ENCODE results near the gene TMPRSS11E. TPM values are rescaled to one million over a fixed set of nuclear protein-coding genes. Genes with fewer than 3 reads are reported as not detected.
"Not testable (repeated sequence)": the region's sequence is repeated elsewhere in the genome, so short reads cannot be mapped to it uniquely, and the experiment has no call there.

The TMPRSS11E gene, protein sequence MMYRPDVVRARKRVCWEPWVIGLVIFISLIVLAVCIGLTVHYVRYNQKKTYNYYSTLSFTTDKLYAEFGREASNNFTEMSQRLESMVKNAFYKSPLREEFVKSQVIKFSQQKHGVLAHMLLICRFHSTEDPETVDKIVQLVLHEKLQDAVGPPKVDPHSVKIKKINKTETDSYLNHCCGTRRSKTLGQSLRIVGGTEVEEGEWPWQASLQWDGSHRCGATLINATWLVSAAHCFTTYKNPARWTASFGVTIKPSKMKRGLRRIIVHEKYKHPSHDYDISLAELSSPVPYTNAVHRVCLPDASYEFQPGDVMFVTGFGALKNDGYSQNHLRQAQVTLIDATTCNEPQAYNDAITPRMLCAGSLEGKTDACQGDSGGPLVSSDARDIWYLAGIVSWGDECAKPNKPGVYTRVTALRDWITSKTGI
- total RNA-seq: not detected in 2 replicates

- TF ChIP-seq, protein P1, sequence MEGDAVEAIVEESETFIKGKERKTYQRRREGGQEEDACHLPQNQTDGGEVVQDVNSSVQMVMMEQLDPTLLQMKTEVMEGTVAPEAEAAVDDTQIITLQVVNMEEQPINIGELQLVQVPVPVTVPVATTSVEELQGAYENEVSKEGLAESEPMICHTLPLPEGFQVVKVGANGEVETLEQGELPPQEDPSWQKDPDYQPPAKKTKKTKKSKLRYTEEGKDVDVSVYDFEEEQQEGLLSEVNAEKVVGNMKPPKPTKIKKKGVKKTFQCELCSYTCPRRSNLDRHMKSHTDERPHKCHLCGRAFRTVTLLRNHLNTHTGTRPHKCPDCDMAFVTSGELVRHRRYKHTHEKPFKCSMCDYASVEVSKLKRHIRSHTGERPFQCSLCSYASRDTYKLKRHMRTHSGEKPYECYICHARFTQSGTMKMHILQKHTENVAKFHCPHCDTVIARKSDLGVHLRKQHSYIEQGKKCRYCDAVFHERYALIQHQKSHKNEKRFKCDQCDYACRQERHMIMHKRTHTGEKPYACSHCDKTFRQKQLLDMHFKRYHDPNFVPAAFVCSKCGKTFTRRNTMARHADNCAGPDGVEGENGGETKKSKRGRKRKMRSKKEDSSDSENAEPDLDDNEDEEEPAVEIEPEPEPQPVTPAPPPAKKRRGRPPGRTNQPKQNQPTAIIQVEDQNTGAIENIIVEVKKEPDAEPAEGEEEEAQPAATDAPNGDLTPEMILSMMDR (IDR thresholded peaks at IDR 0.05; ENCODE audit: insufficient read depth, low read length, poor library complexity, severe bottlenecking): no peak
- no peaks in the 10 kb centered on the region for H3K36me3 ChIP-seq (ENCODE audit: control insufficient read depth, insufficient read depth, low read length)
- H3K4me3 ChIP-seq (ENCODE audit: low read depth, low read length): no peak within 1 kb of the TSS
- no peak for DNase-seq (ENCODE audit: low read depth)
- no peaks in the 10 kb centered on the region for H3K27me3 ChIP-seq (ENCODE audit: control insufficient read depth, insufficient read depth, low read length)
These were observed at the start of gene TMPRSS11E for GRCh38 chr4:68447201-68447600. TMPRSS11E (plus strand) TSS chr4:68447463; CDS start chr4:68447513, 50 bp downstream.

DNA sequence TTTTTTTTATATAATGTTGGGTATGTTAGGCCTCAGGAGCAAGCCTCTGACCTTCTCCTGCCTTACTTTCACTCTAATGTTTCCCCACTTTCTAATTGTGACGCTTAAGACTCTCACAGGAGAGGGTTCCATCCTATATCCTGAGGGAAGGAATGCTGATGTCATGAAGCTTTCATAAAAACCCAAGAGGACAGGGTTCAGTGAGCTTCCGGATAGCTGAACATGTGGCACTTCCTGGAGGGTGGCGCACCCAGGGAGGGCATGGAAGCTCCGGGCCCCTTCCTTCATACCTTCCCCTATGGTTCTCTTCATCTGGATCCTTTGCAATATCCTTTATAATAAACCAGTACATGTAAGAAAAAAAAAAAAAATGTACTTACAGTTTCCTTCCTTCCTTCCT lies 48.0 kb upstream of the TMPRSS11E start:
- H3K27me3 ChIP-seq (ENCODE audit: control insufficient read depth, insufficient read depth, low read length): no peaks in the 10 kb centered on the region
- TF ChIP-seq, protein P1 (IDR thresholded peaks at IDR 0.05; ENCODE audit: insufficient read depth, low read length, poor library complexity, severe bottlenecking): no peak
- no peak overlapping the region for H3K4me3 ChIP-seq (ENCODE audit: low read depth, low read length)
- H3K36me3 ChIP-seq (ENCODE audit: control insufficient read depth, insufficient read depth, low read length): no peaks in the 10 kb centered on the region
- no peak for DNase-seq (ENCODE audit: low read depth)

DNA sequence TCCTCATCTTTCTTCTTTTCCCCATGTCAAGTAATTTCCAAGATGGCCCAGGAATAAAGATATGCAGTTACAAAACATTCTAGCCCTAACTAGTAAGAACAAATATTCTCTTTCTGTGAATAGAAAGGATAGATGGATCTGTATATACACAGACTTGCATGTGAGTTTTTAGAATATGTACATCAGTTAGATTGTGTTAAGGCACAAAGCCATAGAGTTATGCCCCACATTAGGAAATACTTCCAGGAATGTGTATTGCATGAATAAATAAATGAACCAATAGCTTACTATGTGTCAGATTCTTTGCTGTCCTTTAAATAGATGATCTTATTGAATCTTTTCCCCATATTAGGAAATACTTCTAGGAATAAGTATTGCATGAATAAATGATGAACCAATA lies 46.0 kb upstream of the TMPRSS11E start:
- Histone ChIP-seq H3K4me3 (ENCODE audit: low read depth, low read length) (no peak overlapping the region), H3K27me3 (ENCODE audit: control insufficient read depth, insufficient read depth, low read length) (no peaks in the 10 kb centered on the region), H3K36me3 (ENCODE audit: control insufficient read depth, insufficient read depth, low read length) (no peaks in the 10 kb centered on the region)
- DNase-seq (ENCODE audit: low read depth): no peak
- TF ChIP-seq, protein P1 (IDR thresholded peaks at IDR 0.05; ENCODE audit: insufficient read depth, low read length, poor library complexity, severe bottlenecking): no peak

DNA sequence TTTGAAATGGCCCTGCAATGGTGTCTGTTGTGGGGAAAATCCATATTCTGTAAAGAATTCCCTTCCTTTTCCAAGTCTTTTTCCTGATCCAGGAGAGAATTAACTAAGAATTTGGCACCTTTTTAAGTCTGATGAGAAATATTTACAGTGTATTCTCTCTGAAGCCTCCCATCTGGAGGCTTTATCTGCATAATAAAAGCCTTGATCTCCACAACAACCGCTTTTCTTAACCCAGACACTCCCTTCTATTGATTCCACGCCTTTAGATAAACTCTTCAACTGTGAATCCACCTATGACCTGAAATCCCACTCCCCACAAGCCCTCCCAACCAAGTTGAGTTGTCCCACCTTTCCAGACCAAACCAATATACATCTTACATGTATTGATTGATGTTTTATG lies 43.1 kb upstream of the TMPRSS11E start:
- H3K4me3 ChIP-seq (ENCODE audit: low read depth, low read length): no peak overlapping the region
- no peak for DNase-seq (ENCODE audit: low read depth)
- no peaks in the 10 kb centered on the region for H3K36me3 ChIP-seq (ENCODE audit: control insufficient read depth, insufficient read depth, low read length)
- no peaks in the 10 kb centered on the region for H3K27me3 ChIP-seq (ENCODE audit: control insufficient read depth, insufficient read depth, low read length)
- TF ChIP-seq, protein P1 (IDR thresholded peaks at IDR 0.05; ENCODE audit: insufficient read depth, low read length, poor library complexity, severe bottlenecking): no peak

GRCh38 chr4:68405718-68406478 lies 41.4 kb upstream of the TMPRSS11E start:
- not testable (repeated sequence) for H3K27me3 ChIP-seq (ENCODE audit: control insufficient read depth, insufficient read depth, low read length); H3K4me3 ChIP-seq (ENCODE audit: low read depth, low read length); H3K36me3 ChIP-seq (ENCODE audit: control insufficient read depth, insufficient read depth, low read length); DNase-seq (ENCODE audit: low read depth)

- Histone ChIP-seq H3K36me3 (ENCODE audit: control insufficient read depth, insufficient read depth, low read length) (no peaks in the 10 kb centered on the region), H3K27me3 (ENCODE audit: control insufficient read depth, insufficient read depth, low read length) (no peaks in the 10 kb centered on the region), H3K4me3 (ENCODE audit: low read depth, low read length) (no peak overlapping the region)
- no peak for DNase-seq (ENCODE audit: low read depth)
- TF ChIP-seq, protein P1 (IDR thresholded peaks at IDR 0.05; ENCODE audit: insufficient read depth, low read length, poor library complexity, severe bottlenecking): no peak
These were observed 40.8 kb upstream of the TMPRSS11E start for GRCh38 chr4:68406479-68406859.

DNA sequence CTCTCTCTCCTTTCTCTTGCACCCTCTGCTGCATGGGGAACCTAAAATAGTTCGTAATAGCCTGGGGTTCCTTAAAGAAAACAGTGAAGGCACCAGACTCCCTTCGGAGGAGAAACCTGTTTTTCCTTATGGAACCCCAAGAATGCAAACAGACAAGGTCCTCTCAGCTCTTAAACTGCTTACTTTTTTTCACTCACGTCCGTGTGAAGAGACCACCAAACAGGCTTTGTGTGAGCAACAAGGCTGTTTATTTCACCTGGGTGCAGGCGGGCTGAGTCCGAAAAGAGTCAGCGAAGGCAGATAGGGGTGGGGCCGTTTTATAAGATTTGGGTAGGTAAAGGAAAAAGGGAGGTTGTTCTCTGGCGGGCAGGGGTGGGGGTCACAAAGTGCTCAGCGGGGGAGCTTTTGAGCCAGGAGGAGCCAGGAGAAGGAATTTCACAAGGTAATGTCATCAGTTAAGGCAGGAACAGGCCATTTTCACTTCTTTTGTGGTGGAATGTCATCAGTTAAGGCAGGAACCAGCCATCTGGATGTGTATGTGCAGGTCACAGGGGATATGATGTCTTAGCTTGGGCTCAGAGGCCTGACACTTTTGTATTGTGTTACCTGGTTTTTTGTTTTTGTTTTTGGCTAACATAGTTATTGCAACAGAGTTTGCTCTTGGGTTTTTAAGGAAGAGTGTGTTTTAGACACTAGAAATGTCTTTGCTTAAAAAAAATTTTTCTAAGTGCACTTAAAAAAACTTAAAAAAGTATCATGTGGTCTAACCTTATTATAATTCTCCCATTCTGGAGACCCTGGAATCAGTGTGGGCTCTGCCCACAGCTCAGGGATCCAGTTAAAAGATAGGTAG lies 40.0 kb upstream of the TMPRSS11E start:
- H3K36me3 ChIP-seq (ENCODE audit: control insufficient read depth, insufficient read depth, low read length); H3K4me3 ChIP-seq (ENCODE audit: low read depth, low read length); H3K27me3 ChIP-seq (ENCODE audit: control insufficient read depth, insufficient read depth, low read length); DNase-seq (ENCODE audit: low read depth): not testable (repeated sequence)
